ENCODE data around the gene FUCA1.

DNA sequence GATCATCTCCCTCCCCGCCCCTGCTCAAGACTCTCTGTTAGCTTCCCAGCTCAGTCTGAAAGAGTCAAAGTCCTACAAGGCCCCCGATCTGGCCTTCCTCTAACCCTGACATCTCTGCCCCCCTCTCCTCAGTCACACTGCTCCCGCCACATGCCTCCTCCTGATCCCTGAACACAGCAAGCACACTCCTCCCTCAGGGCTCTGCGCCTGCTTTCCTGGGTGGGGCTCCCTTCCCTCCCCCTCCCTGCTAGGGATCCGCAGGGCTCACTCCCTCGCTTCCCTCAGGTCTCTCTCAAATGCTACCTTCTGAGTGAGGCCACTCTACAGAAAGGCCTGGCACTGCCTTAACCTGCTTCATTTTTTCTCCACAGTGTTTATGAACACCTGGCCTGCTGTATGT is 61.8 kb downstream of the FUCA1 start:
- TF ChIP-seq CTCF (IDR thresholded peaks at IDR 0.05) (no peak), EZH2 (IDR thresholded peaks at IDR 0.05) (no peak), EZH2phosphoT487 (IDR thresholded peaks at IDR 0.05) (no peak)

Measured in neural progenitor cell (in vitro differentiated cells).